Adrenal gland (tissue), 12 donors: ENCODE measurements around the gene PDE7B. TPM values are rescaled to one million over a fixed set of nuclear protein-coding genes. Genes with fewer than 3 reads are reported as not detected.

Source experiments
- DNase-seq, 7 donors: peaks; one replicate each; pipeline ENCODE4 v3.0.0-alpha.2; 2019 to 2020
- H3K27ac ChIP-seq, 5 donors: fragments of 200-600 bp; sonication (generic) in 4 of 5; 1 replicate in 3 of 5; 2 replicates in 2 of 5; pipeline versions ENCODE4 v1.5.1 to v1.8.0; 2016 to 2020; ENCODE audit warnings: mild to moderate bottlenecking in 1 of 5
- H3K27me3 ChIP-seq: fragments of 200-600 bp; 2 replicates; pipeline ENCODE4 v1.8.0; 2021
- H3K36me3 ChIP-seq, 2 donors: fragments of 200-600 bp; replicated peaks in 1 of 2; 1 replicate in 1 of 2; 2 replicates in 1 of 2; pipeline versions ENCODE4 v1.5.1 to v1.8.0; 2018 to 2022
- H3K4me1 ChIP-seq, 2 donors: fragments of 200-600 bp; replicated peaks in 1 of 2; 1 replicate in 1 of 2; 2 replicates in 1 of 2; pipeline versions ENCODE4 v1.5.1 to v1.8.0; 2018 to 2021
- H3K4me3 ChIP-seq, 4 donors: fragments of 200-600 bp; sonication (generic) in 3 of 4; one replicate each; pipeline ENCODE4 v1.5.1; 2016 to 2018
- H3K9me3 ChIP-seq, 3 donors: fragments of 200-600 bp; sonication (generic) in 1 of 3; replicated peaks in 1 of 3; 1 replicate in 2 of 3; 2 replicates in 1 of 3; pipeline versions ENCODE4 v1.5.1 to v1.8.0; 2016 to 2021
- POLR2A ChIP-seq, 2 donors: fragments of 450-650 bp; IDR thresholded peaks; one replicate each; pipeline ENCODE4 v1.6.1; 2017; ENCODE audit warnings: antibody characterized with exemption in 2 of 2, mild to moderate bottlenecking in 2 of 2, moderate library complexity in 1 of 2
- WGBS, 4 donors: extraction: QIAGEN DNeasy Blood & Tissue Kit in 2 of 4; methylation state at CpG; one replicate each; pipeline versions ENCODE4 v1.1.5 to v1.1.7; 2013 to 2017; 5-methylcytosine and 5-hydroxymethylcytosine counted together
- intact Hi-C, 2 donors: fragments of 100-400 bp; cut with DNase I; formaldehyde crosslinking; loops; one replicate each; pipeline versions ENCODE4 v1.14.1 to v1.15.0; 2022 to 2023
- polyA plus RNA-seq, 3 donors: library from polyadenylated mRNA; stranded (reverse); fragments of 200-250 nt in 2 of 3; fragments of 350-450 nt in 1 of 3; fragmentation: Illumina TruSeq in 1 of 3; extraction: RNeasy Lipid Tissue Mini Kit (QIAGEN cat#74804) in 1 of 3; gene quantifications; one replicate each; pipeline ENCODE4 v1.2.3, GENCODE V29; 2013 to 2014
- total RNA-seq, 9 donors: library from RNA; depleted of rRNA in 4 of 9; stranded (reverse); fragments of >200 nt in 4 of 9; fragments of 120-200 nt in 1 of 9; fragmentation: NEBNext Ultra II Directional in 1 of 9; extraction: Animal tissue kit (Norgen Biotek cat#: 25700) in 1 of 9; gene quantifications; one replicate each; pipeline versions ENCODE4 v1.1.0 to v1.2.4, GENCODE V29; 2013 to 2023
- TF ChIP-seq, protein P1 (sequence below), 6 experiments: fragments of 450-650 bp in 4 of 6; fragments of 200-600 bp in 2 of 6; sonication (generic) in 1 of 6; IDR thresholded peaks; 1 replicate in 5 of 6; 2 replicates in 1 of 6; pipeline versions ENCODE4 v1.5.1 to v1.8.0; 2016 to 2021; ENCODE audit warnings: antibody characterized with exemption in 6 of 6, mild to moderate bottlenecking in 2 of 6, moderate library complexity in 1 of 6
- donor health status: healthy with polysubstance abuse.
- donor health status: Bipolar disorder and iron deficiency.
- donor health status: DM: yes; HTN: yes; CAD: no.
- donor health status: DM: no; HTN: no; CAD: no.
- donor health status: DM: no; HTN: no; CAD: no.
- donor health status: DM: yes; HTN: yes; CAD: no.

The PDE7B gene
- total and polyA plus RNA-seq, 12 donors, result 1.3 to 11.5 (median 5.2) TPM

DNA sequence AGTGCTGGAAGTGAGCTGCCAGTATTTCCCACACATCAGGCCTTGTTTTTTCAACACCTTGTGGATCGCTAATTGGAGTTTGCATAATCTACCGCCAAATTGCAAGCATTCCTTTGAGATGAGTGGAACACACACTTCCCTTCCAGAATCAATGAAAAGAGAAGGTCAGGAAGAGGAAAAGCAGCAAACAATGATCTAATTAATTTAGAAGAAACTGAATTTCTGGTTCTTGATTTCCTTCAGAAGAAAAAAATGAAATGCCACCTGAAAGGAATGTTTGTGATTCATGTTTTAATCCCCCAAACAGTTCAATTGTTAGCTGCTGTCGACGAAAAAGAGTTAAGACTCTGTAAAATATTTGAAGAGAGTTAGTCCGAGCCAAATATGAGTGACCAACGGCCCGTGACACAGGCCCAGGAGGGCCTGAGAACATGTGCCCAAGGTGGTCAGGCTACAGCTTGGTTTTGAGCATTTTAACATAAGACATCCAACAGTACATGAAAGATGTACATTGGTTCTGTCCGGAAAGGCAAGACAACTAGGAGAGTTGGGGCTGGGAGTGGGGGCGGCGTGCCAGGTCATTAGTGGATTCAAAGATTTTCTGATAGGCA, 216.3 kb downstream of the PDE7B start:
- no peak for DNase-seq
- intact Hi-C loops, result no loop called here
- Histone ChIP-seq H3K4me3 (no peak overlapping the region), H3K9me3 (no peaks in the 10 kb centered on the region), H3K27ac (no peak overlapping the region), H3K4me1 (no peaks in the 10 kb centered on the region), H3K36me3 (no peaks in the 10 kb centered on the region), H3K27me3 (no peaks in the 10 kb centered on the region)
- no peak for TF ChIP-seq POLR2A (IDR thresholded peaks at IDR 0.05)
- TF ChIP-seq, protein P1, sequence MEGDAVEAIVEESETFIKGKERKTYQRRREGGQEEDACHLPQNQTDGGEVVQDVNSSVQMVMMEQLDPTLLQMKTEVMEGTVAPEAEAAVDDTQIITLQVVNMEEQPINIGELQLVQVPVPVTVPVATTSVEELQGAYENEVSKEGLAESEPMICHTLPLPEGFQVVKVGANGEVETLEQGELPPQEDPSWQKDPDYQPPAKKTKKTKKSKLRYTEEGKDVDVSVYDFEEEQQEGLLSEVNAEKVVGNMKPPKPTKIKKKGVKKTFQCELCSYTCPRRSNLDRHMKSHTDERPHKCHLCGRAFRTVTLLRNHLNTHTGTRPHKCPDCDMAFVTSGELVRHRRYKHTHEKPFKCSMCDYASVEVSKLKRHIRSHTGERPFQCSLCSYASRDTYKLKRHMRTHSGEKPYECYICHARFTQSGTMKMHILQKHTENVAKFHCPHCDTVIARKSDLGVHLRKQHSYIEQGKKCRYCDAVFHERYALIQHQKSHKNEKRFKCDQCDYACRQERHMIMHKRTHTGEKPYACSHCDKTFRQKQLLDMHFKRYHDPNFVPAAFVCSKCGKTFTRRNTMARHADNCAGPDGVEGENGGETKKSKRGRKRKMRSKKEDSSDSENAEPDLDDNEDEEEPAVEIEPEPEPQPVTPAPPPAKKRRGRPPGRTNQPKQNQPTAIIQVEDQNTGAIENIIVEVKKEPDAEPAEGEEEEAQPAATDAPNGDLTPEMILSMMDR (IDR thresholded peaks at IDR 0.05), result no peak
- WGBS, 4 donors, result 84 to 89% (median 87%) methylated on average over 10 of the region's 10 CpGs

DNA sequence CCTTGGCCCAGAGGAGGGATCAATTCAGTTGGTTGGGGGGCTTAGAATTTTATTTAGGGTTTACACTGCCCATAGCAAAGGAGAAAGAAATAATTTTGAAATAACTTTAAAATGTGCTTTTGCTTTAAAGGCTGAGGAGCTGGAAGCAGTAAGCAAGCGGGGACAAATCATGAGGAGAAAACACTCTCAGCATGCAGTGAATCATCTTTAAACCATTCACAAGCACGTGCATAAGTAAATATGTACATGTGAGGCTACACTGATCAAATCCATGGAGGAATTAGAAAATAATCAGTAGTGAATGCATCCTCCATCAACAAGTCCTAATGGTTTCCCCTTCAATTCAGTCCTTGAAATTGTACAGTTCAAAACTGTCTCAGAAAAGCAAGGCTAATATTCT, 217.6 kb downstream of the PDE7B start:
- DNase-seq, result no peak
- H3K36me3 ChIP-seq, result no peaks in the 10 kb centered on the region
- no peak overlapping the region for H3K4me3 ChIP-seq
- H3K4me1 ChIP-seq, result no peaks in the 10 kb centered on the region
- peak overlapping the region in 1 of 5 donors; percentile 17 for H3K27ac ChIP-seq
- H3K9me3 ChIP-seq, result no peaks in the 10 kb centered on the region
- no peaks in the 10 kb centered on the region for H3K27me3 ChIP-seq
- intact Hi-C loops, result no loop called here
- no peak for TF ChIP-seq POLR2A (IDR thresholded peaks at IDR 0.05)
- TF ChIP-seq, protein P1 (IDR thresholded peaks at IDR 0.05), result no peak
- WGBS, 4 donors, result 40 to 71% (median 49%) methylated on average over 2 of the region's 2 CpGs

DNA sequence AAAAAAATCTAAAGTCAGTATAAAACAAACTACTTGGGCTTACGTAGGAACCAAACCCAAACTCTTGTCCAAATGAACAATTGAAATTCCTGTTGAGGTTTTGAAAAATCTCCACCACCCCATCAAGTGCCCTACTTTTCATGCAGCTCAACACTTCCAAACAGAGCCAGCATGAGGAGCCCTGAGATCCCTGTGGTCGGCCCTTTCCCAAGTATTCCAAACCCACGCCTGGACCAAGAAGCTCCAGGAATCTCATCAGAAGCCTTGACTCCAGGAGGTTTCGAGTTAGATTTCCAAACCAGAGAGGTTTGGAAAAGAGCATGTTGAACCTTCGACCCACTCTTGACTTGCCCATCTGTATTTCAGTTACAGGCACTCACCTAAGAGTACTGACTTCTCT, 219.3 kb downstream of the PDE7B start:
- no peaks in the 10 kb centered on the region for H3K36me3 ChIP-seq
- intact Hi-C loops, result no loop called here
- WGBS, 4 donors, result 95 to 100% (median 96%) methylated on average over 5 of the region's 5 CpGs
- TF ChIP-seq, protein P1 (IDR thresholded peaks at IDR 0.05), result no peak
- no peak for TF ChIP-seq POLR2A (IDR thresholded peaks at IDR 0.05)
- H3K4me3 ChIP-seq, result no peak overlapping the region
- no peak for DNase-seq
- H3K27ac ChIP-seq, result no peak overlapping the region
- H3K9me3 ChIP-seq, result no peaks in the 10 kb centered on the region
- no peaks in the 10 kb centered on the region for H3K4me1 ChIP-seq
- no peaks in the 10 kb centered on the region for H3K27me3 ChIP-seq

DNA sequence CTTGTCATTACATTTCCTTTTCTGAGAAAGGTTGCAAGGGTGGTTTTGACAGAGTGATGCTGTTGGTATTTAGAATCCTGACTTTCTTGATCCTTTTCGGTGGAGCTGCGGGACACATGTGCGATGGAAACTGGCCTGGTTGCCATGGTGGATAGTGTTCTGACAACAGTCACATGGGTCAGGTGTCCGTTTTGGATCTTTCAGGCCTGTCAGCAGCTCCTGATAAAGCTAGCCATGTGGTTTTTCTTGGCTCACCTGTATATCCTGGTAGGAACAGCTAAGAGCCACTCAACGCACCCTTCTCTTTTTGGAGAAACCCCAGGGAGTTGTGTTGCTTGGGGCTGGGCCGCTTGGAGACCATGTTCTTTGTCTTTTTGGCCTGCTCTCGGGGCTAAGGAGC, 221.2 kb downstream of the PDE7B start:
- H3K36me3 ChIP-seq, result no peaks in the 10 kb centered on the region
- H3K4me3 ChIP-seq, result no peak overlapping the region
- TF ChIP-seq POLR2A (IDR thresholded peaks at IDR 0.05), result no peak
- TF ChIP-seq, protein P1 (IDR thresholded peaks at IDR 0.05), result no peak
- no peak overlapping the region for H3K27ac ChIP-seq
- 89 to 96% (median 95%) methylated on average over 7 of the region's 7 CpGs for WGBS, 4 donors
- no peaks in the 10 kb centered on the region for H3K27me3 ChIP-seq
- no peaks in the 10 kb centered on the region for H3K9me3 ChIP-seq
- DNase-seq, result peak in 1 of 7 donors; percentile 58
- intact Hi-C loops, result no loop called here
- no peaks in the 10 kb centered on the region for H3K4me1 ChIP-seq
